HG02610 (cell line): Measurements from ENCODE around the gene CFAP43.

Experiments used
- ATAC-seq: cut with Tn5 transposase; IDR thresholded peaks from one replicate; pipeline ENCODE4 v1.9.1; 2021; ENCODE audit warnings: mild to moderate bottlenecking, moderate library complexity; ENCODE audit not compliant: unreplicated experiment

The CFAP43 gene

GRCh38 chr10:104142081-104142480, 90.1 kb downstream of the CFAP43 start:
- no peak for ATAC-seq

GRCh38 chr10:104139221-104139620, 92.9 kb downstream of the CFAP43 start:
- no peak for ATAC-seq

- no peak for ATAC-seq
Measured at GRCh38 chr10:104138131-104138530, 94.0 kb downstream of the CFAP43 start.

- no peak for ATAC-seq
Measured at GRCh38 chr10:104130041-104130440, 102.1 kb downstream of the CFAP43 start.

- no peak for ATAC-seq
Measured at GRCh38 chr10:104128214-104128613, 104.0 kb downstream of the CFAP43 start.

GRCh38 chr10:104127411-104127810, 104.8 kb downstream of the CFAP43 start:
- no peak for ATAC-seq

GRCh38 chr10:104123397-104123796, 108.8 kb downstream of the CFAP43 start:
- ATAC-seq = no peak

GRCh38 chr10:104122225-104123107, 109.7 kb downstream of the CFAP43 start:
- peak; percentile 3 for ATAC-seq

GRCh38 chr10:104121485-104122224, 110.5 kb downstream of the CFAP43 start, which contains the start of gene SFR1:
Gene SFR1 (plus strand): TSS chr10:104122171. CDS start chr10:104122184, 13 bp downstream.
- ATAC-seq = peak; percentile 93

GRCh38 chr10:104120903-104121484, 111.2 kb downstream of the CFAP43 start:
- ATAC-seq = peak; percentile 34

GRCh38 chr10:104120512-104120902, 111.7 kb downstream of the CFAP43 start:
- no peak for ATAC-seq

GRCh38 chr10:104119996-104120395, 112.2 kb downstream of the CFAP43 start:
- ATAC-seq = no peak

GRCh38 chr10:104117839-104118323, 114.3 kb downstream of the CFAP43 start:
- no peak for ATAC-seq

GRCh38 chr10:104113376-104113956, 118.7 kb downstream of the CFAP43 start:
- no peak for ATAC-seq

GRCh38 chr10:104109908-104110662, 122.1 kb downstream of the CFAP43 start:
- peak; percentile 92 for ATAC-seq

GRCh38 chr10:104104926-104105325, 127.2 kb downstream of the CFAP43 start:
- no peak for ATAC-seq

GRCh38 chr10:104104418-104104817, 127.7 kb downstream of the CFAP43 start:
- ATAC-seq = no peak

GRCh38 chr10:104103956-104104355, 128.2 kb downstream of the CFAP43 start:
- ATAC-seq = no peak

- no peak for ATAC-seq
Measured at GRCh38 chr10:104101902-104102301, 130.3 kb downstream of the CFAP43 start.

GRCh38 chr10:104100795-104101194, 131.4 kb downstream of the CFAP43 start:
- ATAC-seq = no peak
